Peyer's patch (tissue), 4 donors: ENCODE results near the gene KCNMA1.

Experiments
- CTCF ChIP-seq, 6 experiments: fragments of 450-650 bp in 4 of 6; fragments of 200-600 bp in 2 of 6; sonication (generic) in 1 of 6; IDR thresholded peaks; one replicate each; pipeline ENCODE4 v1.5.1; 2017 to 2019; ENCODE audit warnings: antibody characterized with exemption in 6 of 6, mild to moderate bottlenecking in 3 of 6, moderate library complexity in 1 of 6
- POLR2A ChIP-seq, 2 donors: fragments of 450-650 bp; IDR thresholded peaks; one replicate each; pipeline ENCODE4 v1.5.1; 2017; ENCODE audit warnings: antibody characterized with exemption in 2 of 2, mild to moderate bottlenecking in 2 of 2, moderate library complexity in 2 of 2

GRCh38 chr10:77497748-77498147 lies 139.9 kb downstream of the KCNMA1 start:
- TF ChIP-seq CTCF (IDR thresholded peaks at IDR 0.05): no peak
- TF ChIP-seq POLR2A (IDR thresholded peaks at IDR 0.05): no peak
